H54 (cell line): Measurements from ENCODE around the gene ANAPC5.
"Not testable (repeated sequence)": the region's sequence is repeated elsewhere in the genome, so short reads cannot be mapped to it uniquely, and the experiment has no call there.

ENCODE experiments used
- DNase-seq: peaks from one replicate; pipeline ENCODE4 v3.0.0; 2011; ENCODE audit warnings: low spot score, mixed read lengths; ENCODE audit not compliant: insufficient read length
- FAIRE-seq: peaks from 3 replicates; lab custom pipeline; 2011; peaks lifted over from hg19 to GRCh38; lab: Jason Lieb, UNC
- POLR2A ChIP-seq: IDR thresholded peaks from 2 replicates; pipeline ENCODE4 v1.6.1; 2011; ENCODE audit warnings: low read depth, mild to moderate bottlenecking, low read length

The ANAPC5 gene

DNA sequence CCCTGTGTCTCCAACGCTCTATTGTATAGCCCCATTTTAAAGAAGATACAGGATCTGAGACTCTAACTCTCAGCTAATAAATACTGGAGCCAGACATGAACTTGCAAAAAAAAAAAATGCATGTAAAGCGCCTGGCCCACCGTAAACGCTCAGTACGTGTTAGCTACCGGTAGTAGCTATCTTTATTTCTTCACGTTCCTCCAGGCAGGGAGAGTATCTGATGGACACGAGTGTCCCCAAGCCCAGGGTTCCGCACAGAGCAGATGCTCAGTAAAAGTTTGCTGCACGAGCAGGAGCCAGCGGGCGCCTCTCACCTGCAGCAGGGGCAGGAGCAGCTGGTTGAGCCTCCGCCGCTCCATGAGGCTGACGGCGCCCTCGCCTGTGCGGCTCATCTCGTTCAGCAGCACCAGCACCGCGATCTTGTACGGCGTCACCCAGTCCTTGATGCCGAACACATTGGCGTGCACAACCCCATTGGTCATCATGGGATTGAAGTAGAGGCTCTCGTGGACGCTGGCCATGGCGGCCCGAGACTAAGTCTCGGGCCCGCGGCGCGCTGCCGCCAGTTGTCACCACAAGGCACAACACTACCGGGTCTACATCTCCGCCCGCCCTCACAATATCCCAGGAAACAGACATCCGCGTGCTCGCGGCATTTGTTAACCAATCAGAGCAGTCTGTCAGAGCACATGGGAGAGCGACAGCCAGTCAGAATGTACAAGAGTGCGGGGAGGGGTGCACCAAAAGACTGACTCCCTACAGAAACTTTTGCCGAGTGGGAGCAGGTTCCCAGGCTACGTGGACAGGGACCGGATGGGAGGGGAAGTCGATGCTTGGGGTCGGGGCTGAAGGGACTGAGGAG, at the start of gene ANAPC5:
Gene ANAPC5, minus strand, starts transcription at position 592 of the 862 bp plus-strand sequence. Its CDS starts 71 bp downstream, at position 521.
- DNase-seq (peak; percentile 94), FAIRE-seq (peak; percentile 93)
- TF ChIP-seq POLR2A: peak; percentile 69

DNA sequence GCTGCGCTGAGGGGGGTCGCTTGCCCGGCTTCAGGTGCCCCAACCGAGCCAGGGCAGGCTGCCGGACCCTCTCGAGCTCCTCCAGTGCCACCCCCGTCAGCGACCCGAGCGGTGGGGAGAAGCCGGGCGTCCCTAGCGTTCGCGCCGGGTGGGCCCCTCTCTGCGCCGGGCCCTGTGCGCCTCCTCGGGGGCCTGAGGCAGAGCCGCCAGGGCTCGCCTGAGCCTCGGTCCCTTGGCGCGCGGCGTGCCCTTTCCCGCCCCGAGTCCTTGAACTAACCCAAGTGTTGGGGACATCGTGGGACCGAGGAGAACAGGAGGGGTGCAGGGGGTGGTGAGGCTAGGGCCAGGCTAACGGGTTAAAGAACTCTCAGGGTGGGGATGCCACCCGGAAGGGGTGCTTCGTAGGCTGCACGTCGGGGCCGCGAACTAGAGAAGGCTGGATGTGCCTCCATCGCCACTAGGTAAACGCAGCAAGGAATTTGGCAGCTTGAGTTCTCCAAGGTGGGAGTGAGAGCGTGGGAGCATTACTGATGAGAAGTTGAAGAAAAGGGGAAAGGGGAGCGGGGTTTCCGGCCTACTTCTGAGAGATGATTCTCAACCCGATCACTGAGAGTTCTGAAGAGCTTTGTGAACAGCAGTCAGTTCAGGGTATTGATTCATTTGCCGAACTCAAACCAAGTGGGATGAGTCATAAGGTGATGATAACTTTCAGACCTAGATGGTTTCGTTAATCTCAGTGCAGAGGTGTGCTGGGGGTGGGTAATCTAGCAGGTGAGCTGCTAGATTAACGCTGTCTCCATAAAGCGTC, 48.3 kb upstream of the ANAPC5 start:
- FAIRE-seq (peak; percentile 84), DNase-seq (peak; percentile 19)
- TF ChIP-seq POLR2A: no peak

GRCh38 chr12:121399391-121400331, 47.5 kb upstream of the ANAPC5 start, which contains the start of gene RNF34:
Gene RNF34, plus strand, starts transcription at chr12:121400118. Its CDS starts 95 bp downstream, at chr12:121400213.
- DNase-seq (peak; percentile 94), FAIRE-seq (peak; percentile 97)
- TF ChIP-seq POLR2A: peak; percentile 96

DNA sequence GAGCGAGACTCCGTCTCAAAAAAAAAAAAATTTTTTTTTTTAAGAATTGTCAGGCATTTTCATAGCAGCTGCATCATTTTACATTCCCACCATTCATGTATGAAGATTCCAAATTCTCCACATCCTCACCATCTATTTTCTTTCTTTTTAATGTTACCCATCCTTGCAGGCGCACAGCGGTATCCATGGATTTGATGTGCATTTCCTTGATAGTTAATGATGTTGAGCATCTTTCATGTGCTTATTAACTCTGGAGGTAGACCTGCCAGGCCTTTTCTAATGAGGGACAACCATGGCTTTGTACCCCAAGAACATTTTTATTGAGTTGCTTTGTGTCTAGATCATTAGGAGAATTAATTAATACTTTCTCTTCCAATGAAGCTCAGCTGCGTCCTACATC, 46.1 kb upstream of the ANAPC5 start:
- no peak for FAIRE-seq
- DNase-seq: no peak
- no peak for TF ChIP-seq POLR2A

DNA sequence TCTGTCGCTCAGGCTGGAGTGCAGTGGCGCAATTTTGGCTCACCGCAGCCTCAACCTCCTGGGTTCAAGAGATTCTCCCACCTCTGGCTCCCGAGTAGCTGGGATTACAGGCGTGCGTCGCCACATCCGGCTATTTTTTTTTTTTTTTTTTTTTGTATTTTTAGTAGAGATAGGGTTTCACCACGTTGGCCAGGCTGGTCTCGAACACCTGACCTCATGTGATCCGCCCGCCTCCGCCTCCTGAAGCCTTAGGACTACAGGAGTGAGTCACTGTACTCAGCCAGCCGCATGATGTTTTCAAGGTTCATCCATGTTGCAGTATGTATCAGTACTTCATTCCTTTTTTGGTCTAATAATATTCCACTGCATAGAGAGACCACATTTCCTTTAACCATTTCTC, 45.3 kb upstream of the ANAPC5 start:
- DNase-seq (no peak), FAIRE-seq (no peak)
- no peak for TF ChIP-seq POLR2A

DNA sequence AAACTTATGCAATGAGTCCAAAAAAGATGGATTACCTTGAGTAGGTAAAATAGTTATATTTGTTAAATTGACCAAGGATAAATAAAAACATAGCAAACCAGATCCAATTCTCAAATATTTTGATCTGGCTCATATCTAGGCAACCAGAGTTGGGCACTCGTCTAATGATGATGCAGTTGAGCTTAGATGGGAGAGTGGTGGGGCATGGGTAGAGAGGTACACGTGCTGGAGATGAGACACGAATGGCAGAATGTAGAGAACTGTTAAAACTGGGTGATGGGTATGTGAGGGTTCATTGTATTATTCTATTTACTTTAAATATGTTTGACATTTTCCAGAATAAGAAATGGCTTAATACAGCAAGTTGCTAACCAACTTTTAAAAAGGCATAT, 40.1 kb upstream of the ANAPC5 start:
- DNase-seq: no peak
- no peak for FAIRE-seq
- no peak for TF ChIP-seq POLR2A

DNA sequence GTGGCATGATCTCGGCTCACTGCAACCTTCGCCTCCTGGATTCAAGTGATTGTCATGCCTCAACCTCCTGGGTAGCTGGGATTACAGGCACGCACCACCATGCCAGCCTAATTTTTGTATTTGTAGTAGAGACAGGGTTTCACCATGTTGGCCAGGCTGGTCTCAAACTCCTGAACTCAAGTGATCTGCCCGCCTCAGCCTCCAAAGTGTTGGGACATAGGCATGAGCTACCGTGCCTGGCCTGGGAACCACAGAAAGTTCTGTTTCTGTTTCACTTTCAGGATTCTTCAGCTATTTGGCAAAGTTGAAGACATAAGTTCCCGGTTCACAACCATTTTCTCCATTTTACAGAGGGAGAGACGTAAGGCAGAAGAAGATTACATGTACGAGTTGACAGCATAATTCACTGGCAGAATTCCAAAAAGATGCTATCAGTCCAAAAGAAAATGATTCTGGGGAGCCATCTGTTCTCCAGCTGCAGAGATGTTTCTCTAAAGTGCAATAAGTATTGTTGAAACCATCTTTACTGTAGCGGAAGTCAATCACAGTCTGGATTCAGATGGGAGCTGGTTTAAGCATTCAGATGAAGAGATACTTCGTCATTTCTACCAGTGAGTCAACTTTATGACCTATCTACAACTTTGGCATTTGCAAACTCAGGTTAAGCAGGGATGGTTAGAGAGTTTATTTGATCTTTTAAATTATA, 39.6 kb upstream of the ANAPC5 start:
- FAIRE-seq (no peak), DNase-seq (no peak)
- no peak for TF ChIP-seq POLR2A

DNA sequence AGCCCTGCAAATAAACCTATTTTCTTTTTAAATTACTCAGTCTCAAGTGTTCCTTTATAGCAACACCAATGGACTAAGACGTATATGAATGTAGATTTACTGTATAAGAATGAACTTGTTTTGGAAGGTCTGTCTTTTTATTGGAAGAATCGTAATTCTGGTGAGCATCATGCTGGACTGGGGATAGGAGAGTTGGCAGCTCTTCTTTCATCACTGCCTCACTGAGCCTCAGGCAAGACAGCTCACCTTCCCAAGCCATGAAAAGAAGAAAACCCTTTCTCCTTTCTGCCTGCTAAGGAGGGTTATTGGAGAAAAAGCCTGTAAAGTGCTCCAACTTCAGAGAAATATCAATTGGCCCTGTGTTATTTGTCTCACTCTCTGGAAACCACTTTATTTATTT, 38.6 kb upstream of the ANAPC5 start:
- no peak for TF ChIP-seq POLR2A
- FAIRE-seq (no peak), DNase-seq (no peak)

DNA sequence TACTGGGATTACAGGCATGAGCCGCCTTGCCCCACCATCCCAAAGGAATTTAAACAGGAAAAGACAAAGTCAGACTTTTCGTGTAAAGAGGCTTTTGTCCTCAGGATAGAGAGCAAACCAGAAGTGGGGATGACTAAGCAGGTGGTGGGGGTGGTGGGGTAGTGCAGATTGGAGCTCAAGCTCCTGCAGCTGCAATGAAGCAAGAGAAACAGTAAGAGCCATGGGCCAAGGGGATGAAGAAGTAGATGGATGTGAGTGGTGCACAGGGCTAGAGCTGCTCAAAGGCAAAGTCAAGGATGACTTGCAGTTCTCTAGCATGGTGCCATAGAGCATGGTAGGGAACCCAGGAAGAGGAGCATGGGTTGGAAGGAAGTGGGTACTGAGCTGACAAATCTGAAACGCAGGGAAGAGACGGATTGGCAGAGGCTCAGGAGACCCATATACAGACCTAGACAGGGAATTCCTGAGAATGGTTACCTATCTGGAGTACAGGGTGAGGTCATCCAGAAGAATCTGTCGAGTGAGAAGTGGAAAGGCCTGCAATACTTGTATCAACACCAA, 36.3 kb upstream of the ANAPC5 start:
- no peak for TF ChIP-seq POLR2A
- FAIRE-seq (peak; percentile 60), DNase-seq (peak; percentile 34)

- FAIRE-seq: not testable (repeated sequence)
Measured at GRCh38 chr12:121384891-121385290, 32.7 kb upstream of the ANAPC5 start.

GRCh38 chr12:121383601-121384021, 31.4 kb upstream of the ANAPC5 start:
- no peak for FAIRE-seq
- DNase-seq: no peak
- TF ChIP-seq POLR2A: no peak

More at GRCh38 chr12:121384891-121385290, 32.7 kb upstream of the ANAPC5 start:
- DNase-seq: not testable (repeated sequence)

DNA sequence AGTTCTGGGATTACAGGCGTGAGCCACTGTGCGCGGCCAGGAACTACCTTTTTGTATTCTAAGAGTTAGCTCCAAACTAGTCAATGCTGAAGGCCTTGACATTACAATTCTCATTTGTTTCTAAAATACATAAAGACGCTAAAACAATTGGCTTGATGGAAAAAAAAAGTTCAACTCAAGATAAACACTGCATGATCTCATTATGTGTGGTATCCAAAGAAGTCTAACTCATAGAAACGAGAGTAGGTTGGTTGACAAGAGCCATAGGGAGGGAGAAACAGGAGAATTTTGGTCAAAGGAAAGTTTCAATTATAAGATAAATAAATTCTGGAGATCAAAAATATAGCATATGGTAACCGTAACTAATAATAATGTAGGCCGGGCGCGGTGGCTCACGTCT, 27.7 kb upstream of the ANAPC5 start:
- no peak for TF ChIP-seq POLR2A
- no peak for DNase-seq
- FAIRE-seq: no peak
